Measurements from ENCODE around the gene ESX1.

The ESX1 gene

DNA sequence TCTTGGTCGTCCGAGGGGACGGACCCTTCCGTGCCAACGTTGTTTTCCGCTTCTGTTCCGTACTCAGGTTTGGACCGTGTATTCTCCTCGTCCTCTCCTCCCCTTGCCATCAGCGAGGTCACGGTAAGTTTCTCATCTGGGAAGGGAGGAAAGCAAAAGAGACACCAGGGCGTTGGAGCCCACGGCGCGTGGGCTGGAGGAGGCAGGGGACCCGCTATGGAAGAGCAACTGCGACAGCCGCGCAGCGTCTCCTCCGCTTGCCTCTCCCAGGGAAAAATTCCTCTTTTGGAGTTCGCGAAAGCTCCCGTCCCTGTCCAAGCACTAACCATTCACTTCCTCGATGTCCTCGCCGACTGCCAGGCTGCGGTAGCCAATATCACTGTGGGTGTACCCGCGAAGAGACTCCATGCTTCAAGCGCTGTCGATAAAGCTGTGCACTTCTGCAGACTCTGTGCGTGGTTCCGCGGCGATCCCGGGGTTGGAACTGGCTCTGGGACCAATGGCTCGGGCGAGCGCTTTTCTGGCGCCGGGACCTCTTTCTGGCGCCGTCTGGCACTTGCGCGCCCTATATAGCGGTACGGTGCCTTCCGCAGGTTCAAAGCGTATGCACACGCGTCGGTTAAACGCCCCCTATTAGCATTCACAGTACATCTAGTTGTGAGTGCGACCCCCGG lies at the start of gene ESX1:
Gene ESX1 (minus strand): TSS at position 492 of the 674 bp plus-strand sequence. CDS start 84 bp downstream, at position 408.
- peak within 1 kb of the TSS; percentile 52; the same call in 1 of the 2 replicates for H3K9ac ChIP-seq (ENCODE audit: low read depth, low read length)
- no peaks in the 10 kb centered on the region for H3K36me3 ChIP-seq (ENCODE audit: insufficient read depth, low read length)
- no peaks in the 10 kb centered on the region for H3K9me3 ChIP-seq (ENCODE audit: control insufficient read depth, insufficient read depth, low read length)
- no peaks in the 10 kb centered on the region for H3K4me1 ChIP-seq (ENCODE audit: insufficient read depth, low read length)

DNA sequence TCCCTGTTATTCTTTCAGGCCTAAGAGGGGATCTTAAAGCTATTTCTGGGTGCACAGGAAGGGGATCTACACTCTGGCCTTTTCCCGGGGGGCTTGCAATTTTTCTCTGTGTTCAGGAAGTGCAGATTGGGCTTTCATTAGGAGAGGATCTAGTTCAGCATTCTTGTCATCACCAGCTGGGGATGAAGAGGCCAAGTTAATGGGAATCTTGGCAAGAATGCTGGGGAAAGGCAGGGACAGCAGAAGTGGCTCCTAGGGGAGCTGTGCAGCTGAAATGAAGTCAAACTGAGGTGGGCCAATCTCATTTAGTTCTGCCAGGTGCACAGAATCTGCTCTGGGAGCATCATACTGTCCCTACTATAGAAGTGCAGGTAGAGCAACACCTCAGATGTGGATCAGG lies 40.9 kb upstream of the ESX1 start:
- no peak overlapping the region for H3K9ac ChIP-seq (ENCODE audit: low read depth, low read length)
- peaks cover 13% of the 10 kb centered on the region for H3K4me1 ChIP-seq (ENCODE audit: insufficient read depth, low read length)
- H3K36me3 ChIP-seq (ENCODE audit: insufficient read depth, low read length): no peaks in the 10 kb centered on the region
- no peaks in the 10 kb centered on the region for H3K9me3 ChIP-seq (ENCODE audit: control insufficient read depth, insufficient read depth, low read length)

- H3K9me3 ChIP-seq (ENCODE audit: control insufficient read depth, insufficient read depth, low read length): no peaks in the 10 kb centered on the region
- no peaks in the 10 kb centered on the region for H3K36me3 ChIP-seq (ENCODE audit: insufficient read depth, low read length)
- H3K9ac ChIP-seq (ENCODE audit: low read depth, low read length): peak overlapping the region; percentile 37
- peaks cover 40% of the 10 kb centered on the region for H3K4me1 ChIP-seq (ENCODE audit: insufficient read depth, low read length)
These were observed 34.2 kb upstream of the ESX1 start for GRCh38 chrX:104288961-104289360.

GRCh38 chrX:104288269-104288668 lies 33.5 kb upstream of the ESX1 start:
- no peaks in the 10 kb centered on the region for H3K36me3 ChIP-seq (ENCODE audit: insufficient read depth, low read length)
- H3K9ac ChIP-seq (ENCODE audit: low read depth, low read length): peak overlapping the region; percentile 37; the same call in 1 of the 2 replicates
- peaks cover 40% of the 10 kb centered on the region for H3K4me1 ChIP-seq (ENCODE audit: insufficient read depth, low read length)

DNA sequence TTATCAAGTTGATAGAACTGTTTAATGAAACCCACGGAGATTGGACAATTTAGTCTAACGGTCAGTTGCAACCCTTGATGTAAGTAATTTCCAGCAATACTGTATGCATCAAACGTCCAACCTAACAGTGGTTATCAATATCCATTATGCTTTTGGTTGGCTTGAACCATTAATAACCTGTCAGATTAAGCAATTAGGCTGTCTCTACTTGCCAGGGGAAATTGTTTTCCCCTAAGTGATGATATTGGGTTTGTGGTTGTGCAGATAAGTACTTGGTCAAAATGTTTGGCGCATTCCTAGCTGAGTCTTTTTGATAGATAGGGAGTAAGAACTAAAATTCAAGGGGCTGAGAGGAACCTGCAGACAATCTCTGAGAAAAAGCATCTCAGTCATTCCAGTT lies 30.5 kb upstream of the ESX1 start:
- no peak overlapping the region for H3K9ac ChIP-seq (ENCODE audit: low read depth, low read length)
- H3K9me3 ChIP-seq (ENCODE audit: control insufficient read depth, insufficient read depth, low read length): no peaks in the 10 kb centered on the region
- peaks cover 28% of the 10 kb centered on the region for H3K4me1 ChIP-seq (ENCODE audit: insufficient read depth, low read length)
- H3K36me3 ChIP-seq (ENCODE audit: insufficient read depth, low read length): no peaks in the 10 kb centered on the region

More at GRCh38 chrX:104288269-104288668, 33.5 kb upstream of the ESX1 start:
- H3K9me3 ChIP-seq (ENCODE audit: control insufficient read depth, insufficient read depth, low read length): no peaks in the 10 kb centered on the region

DNA sequence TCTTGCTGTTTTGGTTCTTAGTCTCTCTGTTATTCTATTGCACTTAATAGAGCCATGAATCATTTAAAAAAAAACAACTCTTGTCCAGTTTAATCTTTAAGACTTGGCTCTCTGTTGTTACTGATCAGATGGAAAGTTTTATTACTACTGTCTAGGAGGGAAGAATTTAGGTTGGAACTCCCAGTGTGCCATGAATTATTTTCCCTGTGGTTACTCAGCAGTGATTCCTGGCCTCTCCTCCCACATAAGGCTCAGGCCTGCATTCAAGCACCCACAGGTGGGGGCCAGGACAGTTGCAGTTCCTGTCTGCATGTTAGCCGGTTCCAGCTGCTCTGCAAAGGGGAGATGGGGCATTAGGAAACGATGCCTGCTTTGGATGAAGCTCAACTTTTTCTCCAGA lies 29.8 kb upstream of the ESX1 start:
- no peak overlapping the region for H3K9ac ChIP-seq (ENCODE audit: low read depth, low read length)
- H3K9me3 ChIP-seq (ENCODE audit: control insufficient read depth, insufficient read depth, low read length): no peaks in the 10 kb centered on the region
- peaks cover 23% of the 10 kb centered on the region for H3K4me1 ChIP-seq (ENCODE audit: insufficient read depth, low read length)
- no peaks in the 10 kb centered on the region for H3K36me3 ChIP-seq (ENCODE audit: insufficient read depth, low read length)

DNA sequence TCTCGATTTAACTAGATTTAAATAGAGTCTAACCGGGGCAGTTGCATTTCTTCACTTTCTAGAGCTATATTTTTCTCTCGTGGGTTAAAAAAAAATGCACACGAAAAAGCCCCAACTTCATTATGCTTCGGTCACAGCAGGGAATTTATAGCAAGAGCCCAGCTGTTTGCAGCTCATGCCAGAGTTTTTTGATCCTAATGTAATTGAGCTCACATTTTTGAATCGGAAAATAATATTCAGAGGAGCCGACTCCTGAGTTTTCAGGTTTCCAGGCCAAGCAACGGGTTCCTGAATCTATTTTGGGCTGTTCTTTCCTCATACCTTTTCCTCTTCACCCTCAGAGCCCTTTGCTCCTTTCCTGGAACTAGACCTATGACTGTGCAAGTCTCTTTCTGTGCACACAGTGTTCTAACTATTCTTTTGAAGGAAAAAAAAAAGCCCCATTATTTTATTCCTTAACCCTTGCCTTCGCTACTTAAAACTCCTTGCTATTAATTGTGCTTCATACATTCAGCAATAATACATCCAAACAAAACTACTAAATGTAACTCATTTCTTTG lies 27.5 kb upstream of the ESX1 start:
- Histone ChIP-seq H3K9ac (ENCODE audit: low read depth, low read length) (no peak overlapping the region), H3K36me3 (ENCODE audit: insufficient read depth, low read length) (no peaks in the 10 kb centered on the region), H3K9me3 (ENCODE audit: control insufficient read depth, insufficient read depth, low read length) (no peaks in the 10 kb centered on the region), H3K4me1 (ENCODE audit: insufficient read depth, low read length) (peaks cover 9% of the 10 kb centered on the region)

GRCh38 chrX:104281564-104281963 lies 26.8 kb upstream of the ESX1 start:
- peaks cover 8% of the 10 kb centered on the region for H3K4me1 ChIP-seq (ENCODE audit: insufficient read depth, low read length)
- no peaks in the 10 kb centered on the region for H3K9me3 ChIP-seq (ENCODE audit: control insufficient read depth, insufficient read depth, low read length)
- H3K9ac ChIP-seq (ENCODE audit: low read depth, low read length): no peak overlapping the region
- H3K36me3 ChIP-seq (ENCODE audit: insufficient read depth, low read length): no peaks in the 10 kb centered on the region

DNA sequence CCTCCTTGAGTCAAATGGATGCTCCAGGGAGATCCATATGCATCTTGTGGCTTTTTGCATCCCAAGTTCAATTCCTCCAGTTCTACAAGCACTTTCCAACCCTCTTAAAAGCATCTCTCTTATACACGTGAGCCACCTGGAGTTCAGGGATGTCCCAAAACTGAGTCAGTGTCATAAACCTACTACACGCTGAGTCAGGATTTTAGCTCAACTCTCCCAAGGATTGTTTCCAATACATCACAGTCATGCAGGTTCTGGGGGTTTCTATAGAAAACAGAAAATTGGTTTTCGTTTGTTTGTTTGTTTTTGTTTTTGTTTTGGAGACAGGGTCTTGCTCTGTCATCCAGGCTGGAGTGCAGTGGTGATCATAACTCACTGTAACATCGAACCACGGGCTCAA lies 25.9 kb upstream of the ESX1 start:
- H3K9me3 ChIP-seq (ENCODE audit: control insufficient read depth, insufficient read depth, low read length): no peaks in the 10 kb centered on the region
- H3K36me3 ChIP-seq (ENCODE audit: insufficient read depth, low read length): no peaks in the 10 kb centered on the region
- H3K9ac ChIP-seq (ENCODE audit: low read depth, low read length): no peak overlapping the region
- peaks cover 8% of the 10 kb centered on the region; the same call in 1 of the 2 replicates for H3K4me1 ChIP-seq (ENCODE audit: insufficient read depth, low read length)

DNA sequence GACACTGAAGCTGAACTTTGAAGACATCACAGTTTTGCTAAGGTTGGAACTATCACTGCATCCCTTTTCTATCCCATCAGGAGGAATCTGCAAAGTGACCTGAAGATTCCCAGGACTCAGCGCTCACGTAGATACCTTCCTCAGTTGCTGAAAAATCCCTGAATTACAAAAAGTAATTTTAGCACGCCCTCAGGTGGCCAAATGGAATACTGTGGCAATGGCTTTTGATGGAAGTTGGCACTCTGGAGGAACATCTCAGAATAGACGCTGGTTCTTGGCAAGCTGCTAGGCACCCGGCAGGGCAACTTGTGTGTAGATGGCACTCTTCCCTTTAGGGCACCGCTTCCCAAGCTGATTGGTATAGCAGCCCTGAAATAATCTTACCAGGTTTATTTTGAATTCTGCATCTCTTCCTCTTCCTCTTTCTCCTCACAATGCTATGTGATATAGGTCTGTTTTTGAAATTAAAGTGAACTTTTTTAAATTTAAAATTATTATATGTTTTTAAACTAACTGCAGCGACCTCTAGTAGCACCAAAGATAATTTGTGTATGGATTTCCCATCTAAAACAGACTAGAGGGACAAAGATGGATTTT lies 16.3 kb upstream of the ESX1 start:
- Histone ChIP-seq H3K9ac (ENCODE audit: low read depth, low read length) (no peak overlapping the region; the same call in 1 of the 2 replicates), H3K4me1 (ENCODE audit: insufficient read depth, low read length) (peaks cover 4% of the 10 kb centered on the region; the same call in 1 of the 2 replicates), H3K36me3 (ENCODE audit: insufficient read depth, low read length) (no peaks in the 10 kb centered on the region), H3K9me3 (ENCODE audit: control insufficient read depth, insufficient read depth, low read length) (no peaks in the 10 kb centered on the region)

GRCh38 chrX:104270212-104270611 lies 15.5 kb upstream of the ESX1 start:
- Histone ChIP-seq H3K9me3 (ENCODE audit: control insufficient read depth, insufficient read depth, low read length) (no peaks in the 10 kb centered on the region), H3K36me3 (ENCODE audit: insufficient read depth, low read length) (no peaks in the 10 kb centered on the region), H3K9ac (ENCODE audit: low read depth, low read length) (no peak overlapping the region; the same call in 1 of the 2 replicates), H3K4me1 (ENCODE audit: insufficient read depth, low read length) (peaks cover 4% of the 10 kb centered on the region; the same call in 1 of the 2 replicates)

DNA sequence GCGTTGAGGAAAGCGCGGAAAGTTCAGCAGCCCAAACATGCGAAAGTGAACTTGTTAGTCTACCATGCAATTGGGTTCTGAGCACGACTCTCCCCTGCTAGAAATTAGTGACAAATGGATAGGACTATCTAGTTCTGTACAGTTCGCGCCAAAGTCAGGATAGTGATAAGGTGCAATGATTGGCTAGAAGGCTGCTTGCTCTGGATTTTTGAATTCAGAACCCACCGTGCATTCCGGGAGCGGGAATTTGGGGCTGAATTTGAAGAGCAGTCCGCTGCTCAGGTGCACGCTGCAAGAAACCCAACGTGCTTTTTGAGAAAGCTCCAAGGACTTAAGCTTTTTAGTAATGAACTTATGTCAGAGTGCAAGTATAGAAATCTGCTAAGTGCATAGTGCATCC lies 732 bp upstream of the ESX1 start:
- no peaks in the 10 kb centered on the region for H3K4me1 ChIP-seq (ENCODE audit: insufficient read depth, low read length)
- no peak overlapping the region for H3K9ac ChIP-seq (ENCODE audit: low read depth, low read length)
- H3K9me3 ChIP-seq (ENCODE audit: control insufficient read depth, insufficient read depth, low read length): no peaks in the 10 kb centered on the region
- no peaks in the 10 kb centered on the region for H3K36me3 ChIP-seq (ENCODE audit: insufficient read depth, low read length)

GRCh38 chrX:104253567-104254441 lies 929 bp downstream of the ESX1 start:
- Histone ChIP-seq H3K9ac (ENCODE audit: low read depth, low read length) (peak overlapping the region; percentile 52; the same call in 1 of the 2 replicates), H3K9me3 (ENCODE audit: control insufficient read depth, insufficient read depth, low read length) (no peaks in the 10 kb centered on the region), H3K36me3 (ENCODE audit: insufficient read depth, low read length) (no peaks in the 10 kb centered on the region), H3K4me1 (ENCODE audit: insufficient read depth, low read length) (no peaks in the 10 kb centered on the region)

DNA sequence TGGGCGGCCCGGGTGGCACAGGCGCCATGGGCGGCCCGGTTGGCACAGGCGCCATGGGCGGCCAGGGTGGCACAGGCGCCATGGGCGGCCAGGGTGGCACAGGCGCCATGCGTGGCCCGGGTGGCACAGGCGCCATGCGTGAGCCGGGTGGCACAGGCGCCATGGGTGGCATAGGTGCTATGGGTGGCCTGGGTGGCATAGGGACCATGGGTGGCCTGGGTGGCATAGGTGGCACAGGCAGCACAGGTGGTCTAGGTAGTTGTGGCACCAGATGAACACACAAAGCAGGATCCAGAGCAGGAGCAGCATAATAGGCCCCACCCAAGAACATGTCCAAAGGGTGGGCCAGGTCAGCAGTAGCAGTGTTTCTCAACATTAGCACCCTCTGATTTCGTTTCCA lies 4.3 kb downstream of the ESX1 start:
- Histone ChIP-seq H3K9ac (ENCODE audit: low read depth, low read length) (no peak overlapping the region), H3K36me3 (ENCODE audit: insufficient read depth, low read length) (no peaks in the 10 kb centered on the region), H3K4me1 (ENCODE audit: insufficient read depth, low read length) (no peaks in the 10 kb centered on the region), H3K9me3 (ENCODE audit: control insufficient read depth, insufficient read depth, low read length) (no peaks in the 10 kb centered on the region)

All from ES-I3 (cell line).